Measurements from ENCODE around the gene MDH1B. TPM values are rescaled to one million over a fixed set of nuclear protein-coding genes. Genes with fewer than 3 reads are reported as not detected.
A peak's percentile ranks its signal among the peaks of the same experiment; 100 is the strongest.

The MDH1B gene
- total RNA-seq, 1 donor from 2014 or later: 1.3 TPM

DNA sequence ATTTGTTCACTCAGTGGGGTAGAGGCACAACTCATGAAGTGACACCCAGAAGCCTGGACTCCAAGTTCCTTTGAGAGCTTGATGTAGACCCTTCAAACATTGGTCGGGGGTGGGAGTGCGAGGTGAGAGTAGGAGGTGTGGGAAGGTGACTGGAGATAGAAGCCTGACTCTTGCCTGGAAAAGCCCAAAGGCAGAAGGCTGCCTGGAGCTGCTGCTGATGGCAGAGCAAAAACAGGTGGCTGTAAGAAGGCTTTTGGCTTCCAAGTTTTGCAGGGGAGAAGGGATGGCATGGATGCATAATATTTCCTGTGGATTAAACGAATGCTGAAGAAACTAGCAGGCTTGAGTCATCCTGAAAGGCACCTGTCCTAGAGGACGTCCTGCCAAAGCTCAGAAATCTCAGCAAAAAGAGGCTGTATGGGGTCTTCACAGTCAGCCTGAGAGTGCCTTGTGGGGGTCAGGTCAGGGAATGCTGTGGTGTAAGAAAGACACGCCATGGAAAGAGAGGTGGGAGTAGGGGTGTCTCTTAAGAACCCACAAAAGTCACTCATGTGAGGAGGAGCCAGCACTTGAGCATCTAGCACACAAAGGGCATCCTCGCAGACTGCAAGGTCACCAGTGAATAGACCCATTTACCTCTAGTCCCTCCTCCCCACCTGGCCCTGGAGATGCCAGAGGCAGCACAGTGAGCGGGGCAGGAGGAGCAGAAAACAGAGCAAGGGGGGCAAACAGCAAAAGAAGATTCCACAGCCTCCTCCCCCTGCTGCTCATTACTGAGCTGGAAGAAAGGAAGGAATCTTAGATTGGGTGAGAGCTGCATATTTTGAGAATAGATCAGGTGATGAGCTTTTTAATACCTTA lies 37.8 kb upstream of the MDH1B start:
- no peaks in the 10 kb centered on the region for H3K9me3 Mint-ChIP-seq
- H3K27me3 Mint-ChIP-seq (ENCODE audit: low read depth): peaks cover 4% of the 10 kb centered on the region
- H3K27ac Mint-ChIP-seq: no peak overlapping the region
- no peak overlapping the region for H3K4me3 Mint-ChIP-seq
- TF ChIP-seq, protein P1, sequence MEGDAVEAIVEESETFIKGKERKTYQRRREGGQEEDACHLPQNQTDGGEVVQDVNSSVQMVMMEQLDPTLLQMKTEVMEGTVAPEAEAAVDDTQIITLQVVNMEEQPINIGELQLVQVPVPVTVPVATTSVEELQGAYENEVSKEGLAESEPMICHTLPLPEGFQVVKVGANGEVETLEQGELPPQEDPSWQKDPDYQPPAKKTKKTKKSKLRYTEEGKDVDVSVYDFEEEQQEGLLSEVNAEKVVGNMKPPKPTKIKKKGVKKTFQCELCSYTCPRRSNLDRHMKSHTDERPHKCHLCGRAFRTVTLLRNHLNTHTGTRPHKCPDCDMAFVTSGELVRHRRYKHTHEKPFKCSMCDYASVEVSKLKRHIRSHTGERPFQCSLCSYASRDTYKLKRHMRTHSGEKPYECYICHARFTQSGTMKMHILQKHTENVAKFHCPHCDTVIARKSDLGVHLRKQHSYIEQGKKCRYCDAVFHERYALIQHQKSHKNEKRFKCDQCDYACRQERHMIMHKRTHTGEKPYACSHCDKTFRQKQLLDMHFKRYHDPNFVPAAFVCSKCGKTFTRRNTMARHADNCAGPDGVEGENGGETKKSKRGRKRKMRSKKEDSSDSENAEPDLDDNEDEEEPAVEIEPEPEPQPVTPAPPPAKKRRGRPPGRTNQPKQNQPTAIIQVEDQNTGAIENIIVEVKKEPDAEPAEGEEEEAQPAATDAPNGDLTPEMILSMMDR (IDR thresholded peaks at IDR 0.05; ENCODE audit: unreplicated experiment): no peak
- DNase-seq (ENCODE audit: low spot score in 2 of 2, unreplicated experiment in 2 of 2): no peak
- H3K36me3 Mint-ChIP-seq: no peaks in the 10 kb centered on the region
- peaks cover 7% of the 10 kb centered on the region for H3K4me1 Mint-ChIP-seq

DNA sequence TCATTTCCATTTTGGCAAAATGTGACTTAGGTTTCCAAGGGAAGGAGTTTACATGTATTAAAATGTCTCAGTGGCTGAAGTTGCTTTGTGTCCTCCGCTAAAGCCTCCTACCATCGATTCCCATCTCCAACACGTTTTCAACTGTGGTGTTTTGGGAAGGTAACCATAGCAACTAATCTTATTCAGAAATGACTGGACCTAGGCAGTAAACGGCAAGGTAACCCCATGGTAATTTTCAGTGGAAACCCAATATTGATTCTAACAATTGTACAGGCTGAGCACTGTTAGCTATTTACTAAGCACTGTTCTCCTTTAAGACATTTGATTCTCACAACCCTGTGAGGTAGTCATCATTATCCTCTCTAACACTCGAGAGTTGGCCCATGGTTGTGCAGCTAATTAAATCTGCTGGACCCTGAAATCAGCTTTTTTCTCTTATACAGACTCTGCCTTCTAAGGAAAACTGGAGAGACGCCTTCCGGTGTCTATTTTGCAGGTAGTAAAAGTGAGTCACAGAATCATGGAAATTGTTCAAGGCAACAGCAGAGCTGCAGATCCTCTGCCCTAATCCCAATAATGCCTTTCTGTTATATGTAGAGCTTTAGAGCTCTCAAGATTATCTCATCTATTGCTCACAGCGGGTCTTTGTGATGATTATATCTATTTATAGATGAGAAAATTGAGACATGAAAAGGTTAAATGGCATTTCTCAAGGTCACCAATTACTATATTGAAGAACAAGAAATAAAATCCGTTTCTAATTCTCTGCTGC lies 36.5 kb upstream of the MDH1B start:
- TF ChIP-seq, protein P1 (IDR thresholded peaks at IDR 0.05; ENCODE audit: unreplicated experiment): no peak
- Mint-ChIP-seq H3K4me1 (peaks cover 7% of the 10 kb centered on the region), H3K27ac (no peak overlapping the region), H3K36me3 (peaks cover under 1% of the 10 kb centered on the region), H3K27me3 (ENCODE audit: low read depth) (no peaks in the 10 kb centered on the region), H3K4me3 (no peak overlapping the region), H3K9me3 (no peaks in the 10 kb centered on the region)
- DNase-seq (ENCODE audit: low spot score in 2 of 2, unreplicated experiment in 2 of 2): no peak

DNA sequence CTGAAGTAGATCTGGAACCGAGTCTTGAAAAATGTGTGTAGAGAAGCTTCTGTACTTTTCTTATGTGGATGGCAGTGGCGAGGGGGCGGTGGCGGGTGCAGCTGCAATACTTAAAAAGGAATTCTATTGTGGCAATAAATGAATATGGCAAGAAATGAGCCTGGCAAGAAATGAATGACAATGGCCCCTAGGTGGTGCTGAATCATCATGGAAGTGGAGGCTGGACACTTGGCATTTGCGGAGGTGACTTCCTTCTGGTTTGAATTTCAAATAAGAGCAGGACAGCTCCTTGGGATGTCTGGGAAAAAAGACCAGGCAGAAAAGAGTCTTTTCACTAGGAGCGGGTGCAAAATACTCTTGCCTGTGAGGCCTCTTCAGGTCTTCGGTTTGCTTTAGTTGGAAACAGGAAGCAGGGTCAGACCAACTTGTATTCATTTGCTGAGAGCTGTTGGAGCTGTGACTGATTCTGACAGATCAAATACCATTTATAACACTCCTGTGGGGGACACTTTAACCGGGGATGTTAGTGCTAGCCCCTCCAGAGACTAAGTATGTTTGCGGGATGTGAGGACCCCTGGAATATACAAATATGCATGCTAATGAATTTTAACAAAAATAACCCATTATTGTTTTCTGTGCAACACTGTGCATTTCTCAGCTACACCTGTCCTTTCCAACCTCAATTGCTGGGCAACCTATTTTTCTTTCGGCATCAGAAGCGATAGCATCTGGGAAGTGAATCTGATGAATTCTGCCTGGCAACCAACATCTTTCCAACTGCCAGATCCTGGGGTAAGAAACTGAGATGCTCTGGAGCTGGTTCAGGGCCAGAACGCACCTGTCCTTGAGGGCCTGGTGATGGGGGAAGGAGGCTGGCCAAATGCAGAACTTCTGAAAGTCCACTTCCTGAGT lies 35.6 kb upstream of the MDH1B start:
- Mint-ChIP-seq H3K4me3 (no peak overlapping the region), H3K9me3 (no peaks in the 10 kb centered on the region), H3K4me1 (peaks cover 6% of the 10 kb centered on the region), H3K36me3 (peaks cover 3% of the 10 kb centered on the region), H3K27ac (no peak overlapping the region), H3K27me3 (ENCODE audit: low read depth) (no peaks in the 10 kb centered on the region)
- DNase-seq (ENCODE audit: low spot score in 2 of 2, unreplicated experiment in 2 of 2): peak; percentile 27 to 68
- TF ChIP-seq, protein P1 (IDR thresholded peaks at IDR 0.05; ENCODE audit: unreplicated experiment): peak; percentile 55

DNA sequence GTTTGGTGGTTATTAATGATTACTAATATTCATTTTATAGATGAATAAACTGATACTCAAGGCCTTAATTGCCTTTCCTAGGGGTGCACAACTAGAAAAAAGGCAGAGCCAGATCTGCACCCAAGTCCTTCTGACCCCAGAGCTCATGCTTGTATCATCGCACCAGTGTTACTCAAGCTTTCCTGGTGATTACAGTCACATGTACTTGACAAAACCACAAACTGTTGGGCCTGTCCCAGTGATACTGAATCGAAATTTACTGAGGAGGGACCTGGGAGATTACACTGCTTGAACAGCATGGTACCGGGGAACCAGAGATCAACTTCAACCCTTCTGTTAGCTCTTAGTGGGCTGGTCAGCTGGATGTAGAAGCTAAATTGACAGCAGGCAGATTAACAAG lies 34.0 kb upstream of the MDH1B start:
- DNase-seq (ENCODE audit: low spot score in 2 of 2, unreplicated experiment in 2 of 2): no peak
- Mint-ChIP-seq H3K27ac (no peak overlapping the region), H3K4me3 (no peak overlapping the region), H3K27me3 (ENCODE audit: low read depth) (no peaks in the 10 kb centered on the region), H3K36me3 (peaks cover 5% of the 10 kb centered on the region), H3K9me3 (no peaks in the 10 kb centered on the region), H3K4me1 (peaks cover 6% of the 10 kb centered on the region)
- TF ChIP-seq, protein P1 (IDR thresholded peaks at IDR 0.05; ENCODE audit: unreplicated experiment): no peak

DNA sequence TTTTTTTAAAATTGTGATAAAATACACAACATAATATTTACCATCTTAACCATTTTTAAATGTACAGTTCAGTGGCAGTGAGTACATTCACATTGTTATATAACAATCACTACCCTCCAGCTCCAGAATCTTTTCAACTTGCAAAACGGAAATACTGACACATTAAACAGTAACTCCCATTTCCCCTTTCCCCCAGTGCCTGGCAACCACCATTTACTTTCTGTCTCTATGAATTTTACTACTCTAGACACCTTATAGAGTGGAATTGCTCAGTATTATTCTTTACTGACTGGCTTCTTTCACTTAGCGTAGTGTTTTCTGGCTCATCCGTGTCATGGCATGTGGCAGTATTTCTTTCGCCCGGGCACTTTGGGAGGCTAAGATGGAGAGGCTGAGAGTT lies 32.9 kb upstream of the MDH1B start:
- no peak for DNase-seq (ENCODE audit: low spot score in 2 of 2, unreplicated experiment in 2 of 2)
- Mint-ChIP-seq H3K27me3 (ENCODE audit: low read depth) (no peaks in the 10 kb centered on the region), H3K4me3 (no peak overlapping the region), H3K36me3 (peaks cover 5% of the 10 kb centered on the region), H3K4me1 (peaks cover 6% of the 10 kb centered on the region), H3K27ac (no peak overlapping the region), H3K9me3 (no peaks in the 10 kb centered on the region)
- TF ChIP-seq, protein P1 (IDR thresholded peaks at IDR 0.05; ENCODE audit: unreplicated experiment): no peak
